GM18502 (cell line): Measurements from ENCODE around the gene KCNMB3.
"Not testable (repeated sequence)": the region's sequence is repeated elsewhere in the genome, so short reads cannot be mapped to it uniquely, and the experiment has no call there.

Source experiments
- ATAC-seq: cut with Tn5 transposase; IDR thresholded peaks from one replicate; pipeline ENCODE4 v1.9.1; 2021; ENCODE audit warnings: mild to moderate bottlenecking; ENCODE audit not compliant: unreplicated experiment, poor library complexity

The KCNMB3 gene

GRCh38 chr3:179218213-179218612 lies 32.7 kb downstream of the KCNMB3 start:
- not testable (repeated sequence) for ATAC-seq

GRCh38 chr3:179215550-179215949 lies 35.4 kb downstream of the KCNMB3 start:
- ATAC-seq = not testable (repeated sequence)

GRCh38 chr3:179200790-179201189 lies 50.1 kb downstream of the KCNMB3 start:
- ATAC-seq = no peak

- ATAC-seq = no peak
These were observed 54.2 kb downstream of the KCNMB3 start for GRCh38 chr3:179196700-179197099.

- peak; percentile 89 for ATAC-seq
These were observed 54.8 kb downstream of the KCNMB3 start for GRCh38 chr3:179196098-179196497.

GRCh38 chr3:179194931-179195330 lies 56.0 kb downstream of the KCNMB3 start:
- ATAC-seq = no peak
